Small intestine (tissue), 7 donors: ENCODE results near the gene TMEM72. TPM values are rescaled to one million over a fixed set of nuclear protein-coding genes. Genes with fewer than 3 reads are reported as not detected.

Experiments
- DNase-seq, 2 donors: peaks; one replicate each; pipeline versions ENCODE4 v3.0.0 to v3.0.0-alpha.2; 2013
- FAIRE-seq: peaks from 2 replicates; lab custom pipeline; 2012; peaks lifted over from hg19 to GRCh38; lab: Jason Lieb, UNC
- H3K27ac ChIP-seq, 3 donors: one replicate each; pipeline ENCODE4 v1.5.1; 2013; ENCODE audit warnings: low read length in 2 of 3, mild to moderate bottlenecking in 2 of 3, control low read depth in 1 of 3, inconsistent platforms in 1 of 3, low read depth in 1 of 3, moderate library complexity in 1 of 3
- H3K27me3 ChIP-seq, 3 donors: one replicate each; pipeline ENCODE4 v1.6.1; 2013; ENCODE audit warnings: low read length in 3 of 3, inconsistent platforms in 1 of 3; ENCODE audit not compliant: control insufficient read depth in 3 of 3, insufficient read depth in 3 of 3
- H3K36me3 ChIP-seq, 3 donors: one replicate each; pipeline ENCODE4 v1.6.1; 2013; ENCODE audit warnings: low read length in 3 of 3, inconsistent platforms in 1 of 3, low read depth in 1 of 3, mild to moderate bottlenecking in 1 of 3, moderate library complexity in 1 of 3; ENCODE audit not compliant: control insufficient read depth in 3 of 3, insufficient read depth in 2 of 3
- H3K4me1 ChIP-seq, 3 donors: one replicate each; pipeline ENCODE4 v1.6.1; 2013; ENCODE audit warnings: low read length in 2 of 3, inconsistent platforms in 1 of 3, low read depth in 1 of 3, mild to moderate bottlenecking in 1 of 3, moderate library complexity in 1 of 3; ENCODE audit not compliant: control insufficient read depth in 3 of 3, insufficient read depth in 2 of 3
- H3K4me3 ChIP-seq, 3 donors: one replicate each; pipeline ENCODE4 v1.5.1; 2013; ENCODE audit warnings: low read length in 3 of 3, control low read depth in 1 of 3, inconsistent platforms in 1 of 3, low read depth in 1 of 3, mild to moderate bottlenecking in 1 of 3, moderate library complexity in 1 of 3
- H3K9me3 ChIP-seq, 2 donors: one replicate each; pipeline ENCODE4 v1.6.1; 2013; ENCODE audit warnings: low read depth in 1 of 2, low read length in 1 of 2; ENCODE audit not compliant: control insufficient read depth in 2 of 2, insufficient read depth in 1 of 2
- WGBS, 3 donors: extraction: QIAGEN DNeasy Blood & Tissue Kit; methylation state at CpG; one replicate each; pipeline ENCODE4 v1.1.7; 2013; 5-methylcytosine and 5-hydroxymethylcytosine counted together
- polyA plus RNA-seq, 4 donors: library from polyadenylated mRNA; stranded (reverse) in 3 of 4; unstranded in 1 of 4; fragments of 200-250 nt in 3 of 4; fragments of 120-200 nt in 1 of 4; gene quantifications; one replicate each; pipeline versions ENCODE4 v1.2.1 to v1.2.3, GENCODE V29; 2013
- donor health status: healthy with polysubstance abuse.
- donor health status: control.
- donor health status: control.
- donor health status: Bipolar disorder and iron deficiency.
- donor health status: healthy.

The TMEM72 gene
- polyA plus RNA-seq, 4 donors, result 0.28 to 0.64 TPM; not detected in 2

DNA sequence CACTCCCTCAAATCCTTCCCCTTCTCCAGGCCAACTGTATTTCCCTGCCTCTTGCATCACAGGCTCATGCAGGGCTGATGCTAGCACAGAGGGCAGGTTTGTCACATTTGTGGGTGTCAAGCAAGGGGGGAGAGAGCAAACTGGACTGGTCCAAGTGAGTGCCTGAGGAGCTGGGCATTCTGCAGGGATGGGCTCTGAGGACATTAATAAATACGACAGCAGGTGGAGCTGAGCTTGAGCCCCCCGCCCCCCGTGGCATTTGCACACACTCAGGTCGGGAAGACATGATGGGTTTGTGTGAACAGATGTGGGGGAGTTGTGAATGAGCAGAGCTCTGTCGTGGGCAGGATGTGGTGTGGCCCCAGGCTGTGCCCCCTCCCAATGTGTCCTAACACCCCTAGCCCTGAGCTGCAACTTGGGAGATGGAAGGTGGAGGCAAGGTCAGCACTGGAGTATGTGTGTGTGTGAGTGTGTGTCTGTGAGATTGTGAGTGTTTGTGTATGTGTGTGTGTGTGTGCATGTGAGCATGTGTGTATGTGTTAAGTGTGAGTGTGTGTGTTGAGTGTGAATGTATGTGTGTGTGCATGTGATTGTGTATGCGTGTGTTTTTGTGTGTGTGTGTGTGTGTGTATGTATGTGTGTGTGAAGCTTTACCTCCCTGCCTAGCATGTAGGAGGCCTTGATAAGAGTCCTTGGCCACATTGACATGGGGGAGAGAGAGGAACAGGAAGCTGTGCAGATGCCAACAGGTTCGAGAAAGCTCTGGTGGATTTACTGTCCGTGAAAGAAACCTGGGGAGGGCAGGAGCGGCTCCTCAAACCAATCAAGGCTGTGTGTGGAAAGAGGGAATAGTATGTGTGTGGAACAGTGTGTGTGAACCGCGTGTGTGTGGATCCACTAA, 57.6 kb downstream of the TMEM72 start:
- no peaks in the 10 kb centered on the region for H3K27me3 ChIP-seq
- H3K4me1 ChIP-seq, result peaks cover 6 to 45% (median 14%) of the 10 kb centered on the region in 3 donors
- H3K4me3 ChIP-seq, result no peak overlapping the region
- no peaks in the 10 kb centered on the region for H3K9me3 ChIP-seq
- FAIRE-seq (no peak), DNase-seq (no peak)
- peaks cover 0 to 40% (median 5%) of the 10 kb centered on the region in 3 donors for H3K36me3 ChIP-seq
- H3K27ac ChIP-seq, result no peak overlapping the region
- 70 to 82% (median 73%) methylated on average over 11 of the region's 11 CpGs for WGBS, 3 donors

DNA sequence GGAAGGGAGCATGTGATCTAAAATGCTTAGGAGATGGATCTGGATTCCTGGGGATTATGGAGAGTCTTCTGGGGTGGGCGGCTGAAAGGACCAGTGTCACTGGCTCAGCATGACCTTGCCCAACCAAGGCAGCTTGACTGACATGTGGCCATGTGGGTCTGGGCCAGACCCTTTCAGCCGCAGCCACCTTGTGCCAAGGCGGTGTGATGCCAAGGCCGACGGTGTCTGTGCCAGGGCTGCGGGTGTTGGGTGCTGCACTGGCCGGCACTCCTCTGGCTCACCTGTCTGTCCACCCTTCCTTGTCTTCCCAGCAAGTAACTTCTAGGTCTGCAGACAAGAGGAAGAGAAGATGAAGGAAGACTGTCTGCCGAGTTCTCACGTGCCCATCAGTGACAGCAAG, 58.7 kb downstream of the TMEM72 start:
- FAIRE-seq, result no peak
- no peak overlapping the region for H3K27ac ChIP-seq
- H3K4me1 ChIP-seq, result peaks cover 8 to 45% (median 11%) of the 10 kb centered on the region in 3 donors

DNA sequence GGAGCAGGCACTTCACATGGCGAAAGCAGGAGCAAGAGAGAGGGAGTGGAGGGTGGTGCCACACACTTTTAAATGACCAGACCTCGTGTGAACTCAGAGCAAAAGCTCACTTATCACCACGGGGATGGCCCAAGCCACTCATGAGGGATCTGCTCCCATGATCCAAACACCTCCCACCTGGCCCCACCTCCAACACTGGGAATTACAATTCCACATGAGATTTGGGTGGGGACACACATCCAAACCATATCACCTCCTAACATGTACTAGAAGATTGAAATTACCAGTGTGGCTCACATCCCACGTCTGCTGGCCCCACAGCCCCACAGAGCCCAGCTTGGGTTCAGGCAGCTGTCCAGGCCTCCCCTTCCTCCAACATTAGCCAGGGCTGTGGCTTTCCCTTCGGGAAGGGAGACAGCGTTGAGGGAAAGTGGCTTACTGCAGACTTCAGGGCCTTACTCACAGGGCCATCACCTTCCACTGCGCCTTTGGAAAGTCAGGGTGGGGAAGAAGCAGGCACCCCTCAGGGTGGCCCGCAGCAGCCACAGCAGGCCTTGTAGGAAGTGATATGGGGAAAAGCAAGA, 59.8 kb downstream of the TMEM72 start:
- FAIRE-seq, result no peak
- Histone ChIP-seq H3K27me3 (no peaks in the 10 kb centered on the region), H3K4me3 (no peak overlapping the region), H3K9me3 (no peaks in the 10 kb centered on the region), H3K4me1 (peaks cover 2 to 38% (median 15%) of the 10 kb centered on the region in 3 donors), H3K27ac (no peak overlapping the region), H3K36me3 (peaks cover 0 to 40% (median 5%) of the 10 kb centered on the region in 3 donors)
- no peak for DNase-seq
- 90 to 96% (median 91%) methylated on average over 8 of the region's 8 CpGs for WGBS, 3 donors

More for the DNA sequence above, 58.7 kb downstream of the TMEM72 start:
- peaks cover 0 to 40% (median 5%) of the 10 kb centered on the region in 3 donors for H3K36me3 ChIP-seq
- WGBS, 3 donors, result 94 to 96% (median 95%) methylated on average over 9 of the region's 9 CpGs
- no peaks in the 10 kb centered on the region for H3K27me3 ChIP-seq
- H3K4me3 ChIP-seq, result no peak overlapping the region
- H3K9me3 ChIP-seq, result no peaks in the 10 kb centered on the region
- no peak for DNase-seq

GRCh38 chr10:44971434-44971833, 60.3 kb downstream of the TMEM72 start:
- DNase-seq, result no peak
- H3K9me3 ChIP-seq, result no peaks in the 10 kb centered on the region
- H3K27ac ChIP-seq, result no peak overlapping the region
- WGBS, 3 donors, result 88 to 92% (median 91%) methylated on average over 11 of the region's 11 CpGs
- H3K36me3 ChIP-seq, result peaks cover 0 to 43% (median 5%) of the 10 kb centered on the region in 3 donors
- peaks cover 2 to 38% (median 15%) of the 10 kb centered on the region in 3 donors for H3K4me1 ChIP-seq
- FAIRE-seq, result no peak
- H3K4me3 ChIP-seq, result no peak overlapping the region
- no peaks in the 10 kb centered on the region for H3K27me3 ChIP-seq

GRCh38 chr10:44971935-44972757, 61.0 kb downstream of the TMEM72 start:
- 95 to 97% (median 96%) methylated on average over 12 of the region's 12 CpGs for WGBS, 3 donors
- Histone ChIP-seq H3K4me3 (no peak overlapping the region), H3K27ac (no peak overlapping the region), H3K4me1 (peaks cover 0 to 38% (median 15%) of the 10 kb centered on the region in 3 donors), H3K36me3 (peaks cover 0 to 49% (median 5%) of the 10 kb centered on the region in 3 donors), H3K9me3 (no peaks in the 10 kb centered on the region), H3K27me3 (no peaks in the 10 kb centered on the region)
- FAIRE-seq (no peak), DNase-seq (no peak)

- Histone ChIP-seq H3K27me3 (no peaks in the 10 kb centered on the region), H3K27ac (peak overlapping the region in 1 of 3 donors; percentile 89), H3K4me3 (no peak overlapping the region), H3K36me3 (peaks cover 0 to 53% (median 5%) of the 10 kb centered on the region in 3 donors), H3K4me1 (peaks cover 0 to 42% (median 15%) of the 10 kb centered on the region in 3 donors), H3K9me3 (no peaks in the 10 kb centered on the region)
- 57 to 82% (median 69%) methylated on average over 5 to 6 of the region's 6 CpGs for WGBS, 3 donors
- FAIRE-seq, result no peak
- no peak for DNase-seq
These were observed 61.8 kb downstream of the TMEM72 start for GRCh38 chr10:44972874-44973306.

DNA sequence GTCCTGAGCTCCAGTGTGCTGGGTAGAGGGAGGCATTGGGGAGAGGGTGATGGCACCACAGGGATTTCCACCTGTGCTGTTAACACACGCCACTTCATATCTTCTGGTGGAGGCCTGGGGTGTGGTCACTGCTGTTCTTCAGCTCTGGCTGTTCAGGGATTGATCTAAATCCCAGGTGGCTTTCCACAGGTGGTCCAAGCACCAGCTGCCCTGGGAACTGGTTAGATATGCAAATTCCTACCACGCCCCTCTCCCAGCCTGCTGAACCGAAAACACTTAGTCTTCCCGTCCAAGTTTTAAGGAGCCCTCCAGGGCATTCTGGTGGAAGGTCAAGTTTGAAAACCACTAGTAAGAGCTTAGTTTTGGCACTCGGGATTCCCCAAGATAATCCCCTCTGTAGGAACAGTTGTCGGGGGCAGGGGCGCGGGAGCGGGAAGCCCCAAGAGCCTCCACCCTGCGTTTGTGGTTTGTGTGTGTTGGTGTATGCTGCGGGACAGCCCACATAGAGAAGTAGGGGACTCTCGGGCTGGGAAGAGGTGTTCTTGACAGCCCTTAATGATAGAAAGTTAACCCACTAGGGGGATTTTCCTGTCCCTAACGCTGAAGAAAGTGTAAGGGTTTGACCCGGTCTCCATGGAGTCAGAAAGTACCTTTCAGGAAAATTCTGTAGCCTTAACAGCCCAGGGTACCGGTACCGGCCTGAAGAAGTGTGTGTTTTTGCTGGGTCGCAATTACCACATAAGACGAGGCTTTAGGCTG, 62.4 kb downstream of the TMEM72 start:
- peak overlapping the region in 1 of 3 donors; percentile 89 for H3K27ac ChIP-seq
- no peak for FAIRE-seq
- H3K4me1 ChIP-seq, result peaks cover 0 to 48% (median 15%) of the 10 kb centered on the region in 3 donors
- peaks cover 0 to 53% (median 5%) of the 10 kb centered on the region in 3 donors for H3K36me3 ChIP-seq
- peak; percentile 42 for DNase-seq
- H3K27me3 ChIP-seq, result no peaks in the 10 kb centered on the region
- no peaks in the 10 kb centered on the region for H3K9me3 ChIP-seq
- WGBS, 3 donors, result 35 to 52% (median 36%) methylated on average over 18 of the region's 18 CpGs
- H3K4me3 ChIP-seq, result no peak overlapping the region
